Trophoblast cell (in vitro differentiated cells and primary cell): ENCODE results near the gene HIPK1.

ENCODE experiments used
- DNase-seq, 2 donors: peaks; one replicate each; pipeline ENCODE4 v3.0.0-alpha.2; 2016
- H2AFZ ChIP-seq: 2 replicates; pipeline ENCODE4 v1.6.1; 2013; ENCODE audit warnings: low read length, moderate library complexity, mild to moderate bottlenecking; ENCODE audit not compliant: insufficient read depth, poor library complexity
- H2AK5ac ChIP-seq: 2 replicates; pipeline ENCODE4 v1.6.1; 2013; ENCODE audit warnings: mild to moderate bottlenecking, low read length
- H2BK120ac ChIP-seq: 2 replicates; pipeline ENCODE4 v1.6.1; 2013; ENCODE audit warnings: low read length, mild to moderate bottlenecking, moderate library complexity; ENCODE audit not compliant: insufficient read depth, poor library complexity
- H2BK12ac ChIP-seq: 2 replicates; pipeline ENCODE4 v1.6.1; 2013; ENCODE audit warnings: mild to moderate bottlenecking, low read length, moderate library complexity
- H2BK5ac ChIP-seq: 2 replicates; pipeline ENCODE4 v1.6.1; 2013; ENCODE audit warnings: low read length, low read depth, moderate library complexity, mild to moderate bottlenecking; ENCODE audit not compliant: poor library complexity
- H3K14ac ChIP-seq: 2 replicates; pipeline ENCODE4 v1.6.1; 2013; ENCODE audit warnings: mild to moderate bottlenecking, low read length
- H3K18ac ChIP-seq: 2 replicates; pipeline ENCODE4 v1.6.1; 2013; ENCODE audit warnings: mild to moderate bottlenecking, low read length
- H3K23ac ChIP-seq: 2 replicates; pipeline ENCODE4 v1.6.1; 2013; ENCODE audit warnings: low read length
- H3K27ac ChIP-seq: 2 replicates; pipeline ENCODE4 v1.5.1; 2013; ENCODE audit warnings: low read depth, mild to moderate bottlenecking, inconsistent platforms, low read length, moderate library complexity
- H3K27me3 ChIP-seq: 2 replicates; pipeline ENCODE4 v1.6.1; 2013; ENCODE audit warnings: inconsistent platforms, mild to moderate bottlenecking, low read length, moderate library complexity; ENCODE audit not compliant: insufficient read depth
- H3K36me3 ChIP-seq, 2 experiments: 1 replicate in 1 of 2; 2 replicates in 1 of 2; pipeline ENCODE4 v1.6.1; 2013; ENCODE audit warnings: low read length in 2 of 2, mild to moderate bottlenecking in 2 of 2, moderate library complexity in 1 of 2; ENCODE audit not compliant: insufficient read depth in 2 of 2, control insufficient read depth in 1 of 2
- H3K4ac ChIP-seq: 2 replicates; pipeline ENCODE4 v1.6.1; 2013; ENCODE audit warnings: low read depth, mild to moderate bottlenecking, low read length, moderate library complexity
- H3K4me1 ChIP-seq, 2 experiments: 1 replicate in 1 of 2; 2 replicates in 1 of 2; pipeline ENCODE4 v1.6.1; 2013; ENCODE audit warnings: low read length in 2 of 2, mild to moderate bottlenecking in 2 of 2, moderate library complexity in 1 of 2; ENCODE audit not compliant: insufficient read depth in 2 of 2, control insufficient read depth in 1 of 2
- H3K4me2 ChIP-seq: 2 replicates; pipeline ENCODE4 v1.6.1; 2013; ENCODE audit warnings: inconsistent platforms, mild to moderate bottlenecking, low read length, moderate library complexity
- H3K4me3 ChIP-seq: 2 replicates; pipeline ENCODE4 v1.5.1; 2013; ENCODE audit warnings: mild to moderate bottlenecking, low read depth, low read length, inconsistent platforms
- H3K79me1 ChIP-seq: one replicate; pipeline ENCODE4 v1.6.1; 2013; ENCODE audit warnings: low read length
- H3K79me2 ChIP-seq: 2 replicates; pipeline ENCODE4 v1.6.1; 2013; ENCODE audit warnings: low read length, mild to moderate bottlenecking; ENCODE audit not compliant: control insufficient read depth, insufficient read depth, poor library complexity
- H3K9ac ChIP-seq: 2 replicates; pipeline ENCODE4 v1.6.1; 2013; ENCODE audit warnings: mild to moderate bottlenecking, low read length
- H3K9me3 ChIP-seq: 2 replicates; pipeline ENCODE4 v1.6.1; 2013; ENCODE audit warnings: low read depth, mild to moderate bottlenecking, control low read depth, inconsistent platforms, low read length; ENCODE audit not compliant: insufficient read depth
- H4K12ac ChIP-seq: 2 replicates; pipeline ENCODE4 v1.6.1; 2013; ENCODE audit warnings: low read depth, mild to moderate bottlenecking, low read length, moderate library complexity
- H4K8ac ChIP-seq: 2 replicates; pipeline ENCODE4 v1.6.1; 2013; ENCODE audit warnings: low read depth, mild to moderate bottlenecking, low read length, moderate library complexity
- H4K91ac ChIP-seq: one replicate; pipeline ENCODE4 v1.6.1; 2013; ENCODE audit warnings: low read depth, mild to moderate bottlenecking, low read length, moderate library complexity
- WGBS: extraction: QIAGEN DNeasy Blood & Tissue Kit; methylation state at CpG from one replicate; pipeline ENCODE4 v1.1.7; 2013; ENCODE audit warnings: missing lambda C conversion rate; ENCODE audit not compliant: insufficient read length, insufficient coverage; ENCODE audit errors: extremely low coverage; 5-methylcytosine and 5-hydroxymethylcytosine counted together

The HIPK1 gene

GRCh38 chr1:113916974-113917373, 12.2 kb upstream of the HIPK1 start:
- H3K27me3 ChIP-seq = no peaks in the 10 kb centered on the region
- no CpG with 5 or more reads among the region's 5 CpGs for WGBS
- H3K4me1 ChIP-seq = no peaks in the 10 kb centered on the region
- no peak overlapping the region for H2BK5ac ChIP-seq
- H2BK120ac ChIP-seq = no peak overlapping the region
- no peaks in the 10 kb centered on the region for H3K79me1 ChIP-seq
- H2BK12ac ChIP-seq = no peak overlapping the region
- H3K4ac ChIP-seq = no peak overlapping the region
- no peak overlapping the region for H3K14ac ChIP-seq
- H3K23ac ChIP-seq = no peak overlapping the region
- no peak overlapping the region for H3K27ac ChIP-seq
- no peaks in the 10 kb centered on the region for H3K9me3 ChIP-seq
- no peak overlapping the region for H3K4me2 ChIP-seq
- peaks cover 2 to 5% of the 10 kb centered on the region in 2 experiments for H3K36me3 ChIP-seq
- no peak overlapping the region for H4K12ac ChIP-seq
- H2AFZ ChIP-seq = no peak overlapping the region
- no peaks in the 10 kb centered on the region for H3K79me2 ChIP-seq
- H3K4me3 ChIP-seq = no peak overlapping the region
- H2AK5ac ChIP-seq = no peak overlapping the region
- H3K18ac ChIP-seq = no peak overlapping the region
- H4K8ac ChIP-seq = no peak overlapping the region
- no peak overlapping the region for H4K91ac ChIP-seq
- no peak overlapping the region for H3K9ac ChIP-seq
- no peak for DNase-seq

- Histone ChIP-seq H2AK5ac (no peak overlapping the region), H3K79me1 (no peaks in the 10 kb centered on the region), H3K4ac (no peak overlapping the region), H3K18ac (no peak overlapping the region), H4K12ac (no peak overlapping the region), H4K8ac (no peak overlapping the region), H3K4me1 (no peaks in the 10 kb centered on the region), H3K27ac (no peak overlapping the region), H3K9ac (no peak overlapping the region), H2AFZ (no peak overlapping the region), H2BK120ac (no peak overlapping the region), H3K4me2 (no peak overlapping the region), H3K9me3 (no peaks in the 10 kb centered on the region), H3K14ac (no peak overlapping the region), H3K23ac (no peak overlapping the region), H4K91ac (no peak overlapping the region), H3K4me3 (no peak overlapping the region), H3K36me3 (peaks cover 2 to 3% of the 10 kb centered on the region in 2 experiments), H3K79me2 (no peaks in the 10 kb centered on the region), H3K27me3 (no peaks in the 10 kb centered on the region), H2BK12ac (no peak overlapping the region), H2BK5ac (no peak overlapping the region)
- no CpG with 5 or more reads among the region's 2 CpGs for WGBS
- peak; percentile 52 to 72 for DNase-seq
These were observed 11.6 kb upstream of the HIPK1 start for GRCh38 chr1:113917400-113918082.

DNA sequence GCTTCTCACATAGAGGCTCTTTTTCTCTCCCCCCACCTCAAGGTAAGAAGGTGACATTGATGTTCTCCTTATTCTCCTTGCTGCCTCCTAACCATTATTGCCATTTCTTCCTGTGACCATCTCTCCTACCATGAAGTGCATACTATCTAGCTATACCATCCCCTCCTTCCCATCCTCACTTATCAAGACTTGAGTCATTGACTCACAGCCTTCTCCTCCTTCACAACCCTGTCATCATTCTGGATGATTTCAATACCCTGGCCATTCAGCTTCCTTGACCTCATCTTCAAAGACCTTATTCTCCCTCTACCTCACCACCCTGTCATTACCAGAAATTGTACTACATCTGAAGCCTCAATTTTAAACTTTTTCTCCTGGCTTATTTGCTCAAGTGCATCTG, 10.9 kb upstream of the HIPK1 start:
- no peaks in the 10 kb centered on the region for H3K9me3 ChIP-seq
- H2BK120ac ChIP-seq = no peak overlapping the region
- H3K14ac ChIP-seq = no peak overlapping the region
- H2AK5ac ChIP-seq = no peak overlapping the region
- no peak for DNase-seq
- H3K4me1 ChIP-seq = no peaks in the 10 kb centered on the region
- no peaks in the 10 kb centered on the region for H3K79me2 ChIP-seq
- H2AFZ ChIP-seq = no peak overlapping the region
- H3K23ac ChIP-seq = no peak overlapping the region
- no peaks in the 10 kb centered on the region for H3K36me3 ChIP-seq
- no peak overlapping the region for H4K12ac ChIP-seq
- no peak overlapping the region for H3K4me3 ChIP-seq
- no peak overlapping the region for H3K18ac ChIP-seq
- no peak overlapping the region for H3K4ac ChIP-seq
- no peak overlapping the region for H2BK12ac ChIP-seq
- no peak overlapping the region for H4K91ac ChIP-seq
- H3K79me1 ChIP-seq = no peaks in the 10 kb centered on the region
- no peak overlapping the region for H4K8ac ChIP-seq
- H3K27me3 ChIP-seq = no peaks in the 10 kb centered on the region
- no peak overlapping the region for H3K27ac ChIP-seq
- H2BK5ac ChIP-seq = no peak overlapping the region
- no peak overlapping the region for H3K4me2 ChIP-seq
- no peak overlapping the region for H3K9ac ChIP-seq

DNA sequence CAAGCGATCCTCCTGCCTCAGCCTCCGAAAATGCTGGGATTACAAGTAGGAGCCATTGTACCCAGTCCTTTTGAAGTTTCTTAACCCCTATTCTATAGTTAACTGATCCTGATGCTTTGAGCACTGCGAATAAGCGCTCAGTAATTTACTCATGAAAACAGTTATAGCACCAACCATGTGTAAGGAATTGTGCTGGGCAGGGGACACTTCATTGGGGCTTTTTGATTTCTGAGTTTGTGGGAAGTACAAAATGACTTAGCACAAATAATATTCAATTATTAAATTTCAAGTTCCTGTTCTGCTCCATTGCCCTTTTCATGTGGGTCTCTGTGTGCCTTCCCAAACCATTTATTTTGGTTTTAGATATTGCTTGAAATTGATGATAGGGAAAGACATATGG, 6.2 kb upstream of the HIPK1 start:
- Histone ChIP-seq H4K12ac (no peak overlapping the region), H3K18ac (no peak overlapping the region), H3K27me3 (no peaks in the 10 kb centered on the region), H3K4me3 (no peak overlapping the region), H3K36me3 (no peaks in the 10 kb centered on the region), H3K4ac (no peak overlapping the region), H3K4me1 (no peaks in the 10 kb centered on the region), H3K9me3 (no peaks in the 10 kb centered on the region), H4K8ac (no peak overlapping the region), H2BK120ac (no peak overlapping the region), H3K9ac (no peak overlapping the region), H3K79me1 (no peaks in the 10 kb centered on the region), H3K14ac (no peak overlapping the region), H2AFZ (no peak overlapping the region), H3K27ac (no peak overlapping the region), H4K91ac (no peak overlapping the region), H3K4me2 (no peak overlapping the region), H2BK12ac (no peak overlapping the region), H2AK5ac (no peak overlapping the region), H3K23ac (no peak overlapping the region), H3K79me2 (no peaks in the 10 kb centered on the region), H2BK5ac (no peak overlapping the region)
- no CpG with 5 or more reads among the region's 4 CpGs for WGBS
- DNase-seq = no peak
